ENCODE data around the gene RELL2.
A peak's percentile ranks its signal among the peaks of the same experiment; 100 is the strongest.

RELL2 gene

GRCh38 chr5:141598391-141599345 lies 38.1 kb upstream of the RELL2 start:
- DNase-seq (ENCODE audit: extremely low read depth, insufficient read length), result no peak
- peaks cover 3% of the 10 kb centered on the region for H3K36me3 ChIP-seq (ENCODE audit: control insufficient read depth, insufficient read depth, low read length)
- no peak overlapping the region for H3K4me3 ChIP-seq (replicated peaks; ENCODE audit: low read depth, low read length)
- TF ChIP-seq, protein P1, sequence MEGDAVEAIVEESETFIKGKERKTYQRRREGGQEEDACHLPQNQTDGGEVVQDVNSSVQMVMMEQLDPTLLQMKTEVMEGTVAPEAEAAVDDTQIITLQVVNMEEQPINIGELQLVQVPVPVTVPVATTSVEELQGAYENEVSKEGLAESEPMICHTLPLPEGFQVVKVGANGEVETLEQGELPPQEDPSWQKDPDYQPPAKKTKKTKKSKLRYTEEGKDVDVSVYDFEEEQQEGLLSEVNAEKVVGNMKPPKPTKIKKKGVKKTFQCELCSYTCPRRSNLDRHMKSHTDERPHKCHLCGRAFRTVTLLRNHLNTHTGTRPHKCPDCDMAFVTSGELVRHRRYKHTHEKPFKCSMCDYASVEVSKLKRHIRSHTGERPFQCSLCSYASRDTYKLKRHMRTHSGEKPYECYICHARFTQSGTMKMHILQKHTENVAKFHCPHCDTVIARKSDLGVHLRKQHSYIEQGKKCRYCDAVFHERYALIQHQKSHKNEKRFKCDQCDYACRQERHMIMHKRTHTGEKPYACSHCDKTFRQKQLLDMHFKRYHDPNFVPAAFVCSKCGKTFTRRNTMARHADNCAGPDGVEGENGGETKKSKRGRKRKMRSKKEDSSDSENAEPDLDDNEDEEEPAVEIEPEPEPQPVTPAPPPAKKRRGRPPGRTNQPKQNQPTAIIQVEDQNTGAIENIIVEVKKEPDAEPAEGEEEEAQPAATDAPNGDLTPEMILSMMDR (IDR thresholded peaks at IDR 0.05; ENCODE audit: insufficient read depth, low read length, poor library complexity, severe bottlenecking), result no peak
- no peaks in the 10 kb centered on the region for H3K27me3 ChIP-seq (replicated peaks; ENCODE audit: control insufficient read depth, insufficient read depth, low read length)

DNA sequence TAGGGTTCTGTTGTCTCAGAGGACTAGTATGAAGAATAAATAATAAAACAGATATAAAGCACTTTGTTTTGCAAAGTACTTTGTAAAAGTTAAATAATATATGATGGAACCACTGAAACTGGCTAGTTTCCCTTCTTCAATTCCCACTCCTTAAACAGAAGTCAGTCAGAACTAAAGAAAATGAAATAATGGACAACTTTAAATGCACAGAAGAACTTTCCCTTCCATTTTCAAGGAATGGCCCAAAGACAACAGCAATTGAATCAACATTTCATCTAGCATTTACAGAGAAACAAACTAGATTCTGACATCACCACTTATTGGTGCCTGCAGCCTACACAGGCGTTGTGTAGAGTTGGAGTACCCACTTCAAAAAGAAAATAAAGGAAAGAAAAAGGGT lies 34.2 kb upstream of the RELL2 start:
- TF ChIP-seq, protein P1 (IDR thresholded peaks at IDR 0.05; ENCODE audit: insufficient read depth, low read length, poor library complexity, severe bottlenecking), result no peak
- no peak for DNase-seq (ENCODE audit: extremely low read depth, insufficient read length)
- H3K4me3 ChIP-seq (replicated peaks; ENCODE audit: low read depth, low read length), result no peak overlapping the region

DNA sequence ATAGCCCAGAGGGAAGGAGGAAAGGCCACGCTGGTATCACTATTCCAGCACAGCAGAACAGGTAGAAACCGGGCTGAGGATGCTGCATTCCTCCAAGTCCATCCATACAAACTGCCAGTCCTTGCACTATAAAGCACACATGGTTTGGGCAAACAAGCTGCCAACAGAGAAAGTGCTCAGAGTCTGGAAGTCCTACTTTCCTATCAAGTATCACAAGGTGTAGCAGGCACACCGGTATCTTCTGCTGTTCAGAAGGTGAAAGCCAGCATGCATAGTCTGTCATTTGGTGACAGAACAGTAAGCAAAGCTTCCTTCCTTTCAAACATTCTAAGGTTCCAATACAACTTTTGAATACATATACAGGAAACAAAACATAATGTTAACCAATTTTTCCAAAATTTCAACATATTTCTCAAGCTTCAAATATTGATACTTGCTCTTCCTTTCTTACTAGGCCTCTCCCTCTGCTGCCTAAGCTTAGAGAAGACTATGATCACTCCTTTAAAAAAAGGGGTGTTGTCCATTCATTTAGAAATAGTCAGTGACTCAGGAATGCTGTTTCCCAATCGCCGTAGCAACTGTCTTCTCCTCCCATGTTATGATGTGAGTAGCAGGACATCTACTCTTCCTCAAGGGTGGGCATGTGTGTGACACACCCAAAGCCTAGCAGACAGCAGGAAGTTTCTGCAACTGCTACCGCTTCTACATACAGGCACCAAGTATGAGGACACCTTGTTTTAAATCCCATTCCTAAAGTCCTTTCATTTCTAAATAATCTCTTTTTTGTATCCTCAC lies 32.7 kb upstream of the RELL2 start:
- DNase-seq (ENCODE audit: extremely low read depth, insufficient read length), result no peak
- TF ChIP-seq, protein P1 (IDR thresholded peaks at IDR 0.05; ENCODE audit: insufficient read depth, low read length, poor library complexity, severe bottlenecking), result no peak
- Histone ChIP-seq H3K4me3 (replicated peaks; ENCODE audit: low read depth, low read length) (no peak overlapping the region), H3K27me3 (replicated peaks; ENCODE audit: control insufficient read depth, insufficient read depth, low read length) (no peaks in the 10 kb centered on the region), H3K36me3 (ENCODE audit: control insufficient read depth, insufficient read depth, low read length) (no peaks in the 10 kb centered on the region)

More for the DNA sequence above, 34.2 kb upstream of the RELL2 start:
- H3K27me3 ChIP-seq (replicated peaks; ENCODE audit: control insufficient read depth, insufficient read depth, low read length), result no peaks in the 10 kb centered on the region
- H3K36me3 ChIP-seq (ENCODE audit: control insufficient read depth, insufficient read depth, low read length), result no peaks in the 10 kb centered on the region

DNA sequence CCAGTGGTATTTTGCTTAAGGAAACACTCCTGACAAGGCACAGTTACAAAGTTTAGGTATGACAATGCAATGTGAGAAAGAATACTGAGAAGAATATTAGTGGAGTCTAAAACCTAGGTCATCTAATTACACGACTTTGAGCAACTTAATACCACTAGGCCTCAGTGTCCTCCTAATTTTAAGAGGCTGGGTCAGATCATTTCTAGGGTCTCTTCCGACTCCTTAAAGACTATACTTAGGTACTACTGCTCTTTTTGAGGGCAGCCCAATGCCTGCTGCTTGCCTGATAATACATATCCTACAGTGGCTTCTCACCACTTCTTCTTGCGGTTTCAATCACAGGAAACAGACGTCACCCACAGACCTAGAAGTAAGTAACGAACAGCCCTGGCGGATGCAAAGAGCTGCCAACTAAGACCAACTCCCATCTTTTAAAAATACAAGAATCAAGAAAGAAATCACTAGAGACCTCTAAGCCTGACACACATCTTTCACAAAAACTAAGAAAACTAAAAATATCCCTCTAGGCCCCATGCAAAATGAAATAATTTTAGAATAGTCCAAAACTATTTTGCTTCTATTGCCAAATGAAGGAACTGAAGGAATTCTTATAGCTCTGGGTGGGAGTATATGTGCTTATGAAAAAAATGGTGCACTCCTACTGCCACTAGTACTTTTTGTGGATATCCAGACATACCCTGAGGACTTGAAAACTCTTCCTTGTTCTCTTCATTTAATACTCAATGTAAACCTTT lies 31.1 kb upstream of the RELL2 start:
- Histone ChIP-seq H3K27me3 (replicated peaks; ENCODE audit: control insufficient read depth, insufficient read depth, low read length) (no peaks in the 10 kb centered on the region), H3K36me3 (ENCODE audit: control insufficient read depth, insufficient read depth, low read length) (no peaks in the 10 kb centered on the region), H3K4me3 (replicated peaks; ENCODE audit: low read depth, low read length) (peak overlapping the region; percentile 45)
- TF ChIP-seq, protein P1 (IDR thresholded peaks at IDR 0.05; ENCODE audit: insufficient read depth, low read length, poor library complexity, severe bottlenecking), result no peak
- DNase-seq (ENCODE audit: extremely low read depth, insufficient read length), result peak; percentile 71

DNA sequence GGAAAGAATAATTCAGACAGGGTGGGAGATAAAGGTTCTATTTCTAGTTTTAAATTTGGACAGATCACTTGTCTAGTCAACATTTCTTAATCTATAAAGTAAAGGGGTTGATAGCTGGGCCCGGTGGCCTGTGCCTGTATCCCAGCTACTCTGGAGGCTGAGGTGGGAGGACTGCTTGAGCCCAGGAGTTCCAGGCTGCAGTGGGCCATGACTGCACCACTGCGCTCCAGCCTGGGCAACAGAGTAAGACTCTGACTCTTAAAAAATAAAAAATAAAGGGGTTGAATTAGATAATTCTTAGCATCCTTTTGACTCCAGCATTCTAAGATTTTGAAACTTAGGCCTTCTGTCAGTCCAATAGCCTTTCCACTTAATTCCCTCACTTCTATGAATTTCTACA lies 28.8 kb upstream of the RELL2 start:
- no peak for DNase-seq (ENCODE audit: extremely low read depth, insufficient read length)
- H3K27me3 ChIP-seq (replicated peaks; ENCODE audit: control insufficient read depth, insufficient read depth, low read length), result no peaks in the 10 kb centered on the region
- no peak overlapping the region for H3K4me3 ChIP-seq (replicated peaks; ENCODE audit: low read depth, low read length)
- TF ChIP-seq, protein P1 (IDR thresholded peaks at IDR 0.05; ENCODE audit: insufficient read depth, low read length, poor library complexity, severe bottlenecking), result no peak
- H3K36me3 ChIP-seq (ENCODE audit: control insufficient read depth, insufficient read depth, low read length), result no peaks in the 10 kb centered on the region
